Left lung (tissue), 10 donors: ENCODE measurements around the gene TSPAN9. TPM values are rescaled to one million over a fixed set of nuclear protein-coding genes. Genes with fewer than 3 reads are reported as not detected.

Experiments used
- ATAC-seq: fragments of 200-7000 bp; cut with Tn5 transposase; one replicate; pipeline ENCODE4 v1.9.1; 2020; ENCODE audit warnings: moderate library complexity
- DNase-seq, 4 donors: peaks; one replicate each; pipeline ENCODE4 v3.0.0-alpha.2; 2013 to 2020
- H3K27ac ChIP-seq, 2 donors: fragments of 200-600 bp; sonication (generic) in 1 of 2; one replicate each; pipeline versions ENCODE4 v1.5.0 to v1.8.0; 2020 to 2021
- H3K27me3 ChIP-seq, 2 donors: fragments of 200-600 bp; sonication (generic) in 1 of 2; one replicate each; pipeline versions ENCODE4 v1.5.0 to v1.8.0; 2020 to 2021
- H3K36me3 ChIP-seq, 2 donors: fragments of 200-600 bp; sonication (generic) in 1 of 2; one replicate each; pipeline versions ENCODE4 v1.5.0 to v1.8.0; 2020 to 2021
- H3K4me1 ChIP-seq, 2 donors: fragments of 200-600 bp; one replicate each; pipeline ENCODE4 v1.8.0; 2021
- H3K4me3 ChIP-seq, 2 donors: fragments of 200-600 bp; sonication (generic) in 1 of 2; one replicate each; pipeline versions ENCODE4 v1.5.0 to v1.8.0; 2020 to 2021; ENCODE audit warnings: mild to moderate bottlenecking in 1 of 2
- H3K9me3 ChIP-seq, 2 donors: fragments of 200-600 bp; sonication (generic) in 1 of 2; one replicate each; pipeline versions ENCODE4 v1.5.0 to v1.8.0; 2020 to 2021
- CTCF ChIP-seq, 2 donors: fragments of 200-600 bp; sonication (generic) in 1 of 2; IDR thresholded peaks; one replicate each; pipeline versions ENCODE4 v1.5.0 to v1.8.0; 2021; ENCODE audit warnings: antibody characterized with exemption in 2 of 2
- intact Hi-C, 2 donors: fragments of 100-400 bp; cut with DNase I; formaldehyde crosslinking; loops; one replicate each; pipeline versions ENCODE4 v1.11.2 to v1.14.2; 2022
- polyA plus RNA-seq, 6 donors: library from polyadenylated mRNA; unstranded; fragments of 120-200 nt; gene quantifications; one replicate each; pipeline ENCODE4 v1.2.1, GENCODE V29; 2013; ENCODE audit not compliant: insufficient read length in 6 of 6
- total RNA-seq, 2 donors: library from RNA; stranded (reverse); fragmentation: NEBNext Ultra II Directional; extraction: Animal tissue kit (Norgen Biotek cat#: 25700); gene quantifications; one replicate each; pipeline ENCODE4 v1.2.1, GENCODE V29; 2021
- donor health status: DM: no; HTN: yes; CAD: no.
- donor health status: DM: no; HTN: no; CAD: no.

The TSPAN9 gene
- total and polyA plus RNA-seq, 8 donors = 35.6 to 98.6 (median 81.3) TPM

- intact Hi-C loops = no loop called here
- Histone ChIP-seq H3K4me1 (peaks cover 0 to 8% of the 10 kb centered on the region in 2 donors), H3K36me3 (no peaks in the 10 kb centered on the region), H3K9me3 (no peaks in the 10 kb centered on the region), H3K27me3 (no peaks in the 10 kb centered on the region), H3K4me3 (no peak overlapping the region), H3K27ac (peak overlapping the region in 1 of 2 donors; percentile 37)
- DNase-seq = no peak
- ATAC-seq = no peak
- no peak for TF ChIP-seq CTCF (IDR thresholded peaks at IDR 0.05)
Observed at GRCh38 chr12:3110578-3110977, 33.4 kb downstream of the TSPAN9 start.

GRCh38 chr12:3113671-3114325 lies 36.6 kb downstream of the TSPAN9 start:
- Histone ChIP-seq H3K4me3 (no peak overlapping the region), H3K27ac (no peak overlapping the region), H3K9me3 (no peaks in the 10 kb centered on the region), H3K36me3 (no peaks in the 10 kb centered on the region), H3K27me3 (peaks cover 0 to 15% of the 10 kb centered on the region in 2 donors), H3K4me1 (peaks cover 7 to 11% of the 10 kb centered on the region in 2 donors)
- no peak for TF ChIP-seq CTCF (IDR thresholded peaks at IDR 0.05)
- intact Hi-C loops = no loop called here
- DNase-seq = no peak
- ATAC-seq = no peak

- H3K4me1 ChIP-seq = peaks cover 7 to 19% of the 10 kb centered on the region in 2 donors
- intact Hi-C loops = no loop called here
Observed at GRCh38 chr12:3114671-3115070, 37.5 kb downstream of the TSPAN9 start.

GRCh38 chr12:3115078-3115477 lies 37.9 kb downstream of the TSPAN9 start:
- intact Hi-C loops = no loop called here
- peaks cover 7 to 23% of the 10 kb centered on the region in 2 donors for H3K4me1 ChIP-seq

More at GRCh38 chr12:3114671-3115070, 37.5 kb downstream of the TSPAN9 start:
- TF ChIP-seq CTCF (IDR thresholded peaks at IDR 0.05) = no peak
- ATAC-seq = no peak
- Histone ChIP-seq H3K27me3 (peaks cover 0 to 22% of the 10 kb centered on the region in 2 donors), H3K4me3 (no peak overlapping the region), H3K36me3 (no peaks in the 10 kb centered on the region), H3K9me3 (no peaks in the 10 kb centered on the region), H3K27ac (no peak overlapping the region)
- DNase-seq = no peak

More at GRCh38 chr12:3115078-3115477, 37.9 kb downstream of the TSPAN9 start:
- H3K9me3 ChIP-seq = no peaks in the 10 kb centered on the region
- DNase-seq = no peak
- ATAC-seq = no peak
- no peaks in the 10 kb centered on the region for H3K36me3 ChIP-seq
- no peak for TF ChIP-seq CTCF (IDR thresholded peaks at IDR 0.05)
- peaks cover 0 to 26% of the 10 kb centered on the region in 2 donors for H3K27me3 ChIP-seq
- H3K4me3 ChIP-seq = no peak overlapping the region
- no peak overlapping the region for H3K27ac ChIP-seq
